Endodermal cell (in vitro differentiated cells): ENCODE results near the gene RBMS2. TPM values are rescaled to one million over a fixed set of nuclear protein-coding genes. Genes with fewer than 3 reads are reported as not detected.
A peak's percentile ranks its signal among the peaks of the same experiment; 100 is the strongest.

Experiments used
- DNase-seq: peaks from one replicate; pipeline ENCODE4 v3.0.0-alpha.2; 2017
- H3K27ac ChIP-seq: 2 replicates; pipeline ENCODE4 v1.5.1; 2013; ENCODE audit warnings: mild to moderate bottlenecking, low read depth, low read length, moderate library complexity
- H3K27me3 ChIP-seq: 2 replicates; pipeline ENCODE4 v1.6.1; 2013; ENCODE audit warnings: mild to moderate bottlenecking, low read length, moderate library complexity; ENCODE audit not compliant: insufficient read depth, control insufficient read depth, poor library complexity, severe bottlenecking
- H3K36me3 ChIP-seq: 2 replicates; pipeline ENCODE4 v1.7.0; 2013; ENCODE audit warnings: mild to moderate bottlenecking, low read length, moderate library complexity; ENCODE audit not compliant: control insufficient read depth, insufficient read depth
- H3K4me1 ChIP-seq: one replicate; pipeline ENCODE4 v1.7.0; 2013; ENCODE audit warnings: low read length; ENCODE audit not compliant: control insufficient read depth, insufficient read depth
- H3K4me3 ChIP-seq: 2 replicates; pipeline ENCODE4 v1.5.1; 2013; ENCODE audit warnings: mild to moderate bottlenecking, low read length, moderate library complexity
- H3K9ac ChIP-seq: 2 replicates; pipeline ENCODE4 v1.6.1; 2013; ENCODE audit warnings: mild to moderate bottlenecking, low read length, moderate library complexity; ENCODE audit not compliant: poor library complexity, severe bottlenecking; ENCODE audit errors: extremely low read depth
- H3K9me3 ChIP-seq: 2 replicates; pipeline ENCODE4 v1.6.1; 2013; ENCODE audit warnings: mild to moderate bottlenecking, low read length, moderate library complexity; ENCODE audit not compliant: control insufficient read depth
- H3K27ac Mint-ChIP-seq: 2 replicates; pipeline ENCODE4 v1.8.0; 2020; ENCODE audit warnings: mixed read lengths
- H3K27me3 Mint-ChIP-seq: 2 replicates; pipeline ENCODE4 v1.8.0; 2021; ENCODE audit warnings: mild to moderate bottlenecking, mixed read lengths; ENCODE audit not compliant: insufficient read depth
- H3K36me3 Mint-ChIP-seq: 2 replicates; pipeline ENCODE4 v1.8.0; 2020; ENCODE audit warnings: low read depth, mixed read lengths
- H3K4me1 Mint-ChIP-seq: 2 replicates; pipeline ENCODE4 v1.8.0; 2020; ENCODE audit warnings: mixed read lengths
- H3K4me3 Mint-ChIP-seq: 2 replicates; pipeline ENCODE4 v1.8.0; 2020; ENCODE audit warnings: mild to moderate bottlenecking, moderate library complexity, mixed read lengths
- H3K9me3 Mint-ChIP-seq: 2 replicates; pipeline ENCODE4 v1.8.0; 2020; ENCODE audit warnings: mild to moderate bottlenecking, mixed read lengths
- WGBS, 2 experiments: methylation state at CpG; one replicate each; pipeline versions ENCODE4 v1.1.5 to v1.1.7; 2013; ENCODE audit warnings: missing lambda C conversion rate in 2 of 2, mixed read lengths in 1 of 2; ENCODE audit not compliant: insufficient coverage in 1 of 2, insufficient read length in 1 of 2; 5-methylcytosine and 5-hydroxymethylcytosine counted together
- total RNA-seq, 2 donors: library from RNA; stranded (reverse); fragmentation: NEBNext Ultra II Directional in 1 of 2; extraction: Animal tissue kit (Norgen Biotek cat#: 25700) in 1 of 2; gene quantifications; 2 replicates in 1 of 2; 3 replicates in 1 of 2; pipeline ENCODE4 v1.2.1, GENCODE V29; 2021
- TF ChIP-seq, protein P1 (sequence below): fragments of 200-600 bp; sonication (generic); conservative IDR thresholded peaks from 2 replicates; pipeline ENCODE4 v1.5.0; 2021; ENCODE audit warnings: antibody characterized with exemption, mild to moderate bottlenecking

RBMS2 gene
- total RNA-seq, 2 donors from 2014 or later = 26.3 to 33.8 TPM

DNA sequence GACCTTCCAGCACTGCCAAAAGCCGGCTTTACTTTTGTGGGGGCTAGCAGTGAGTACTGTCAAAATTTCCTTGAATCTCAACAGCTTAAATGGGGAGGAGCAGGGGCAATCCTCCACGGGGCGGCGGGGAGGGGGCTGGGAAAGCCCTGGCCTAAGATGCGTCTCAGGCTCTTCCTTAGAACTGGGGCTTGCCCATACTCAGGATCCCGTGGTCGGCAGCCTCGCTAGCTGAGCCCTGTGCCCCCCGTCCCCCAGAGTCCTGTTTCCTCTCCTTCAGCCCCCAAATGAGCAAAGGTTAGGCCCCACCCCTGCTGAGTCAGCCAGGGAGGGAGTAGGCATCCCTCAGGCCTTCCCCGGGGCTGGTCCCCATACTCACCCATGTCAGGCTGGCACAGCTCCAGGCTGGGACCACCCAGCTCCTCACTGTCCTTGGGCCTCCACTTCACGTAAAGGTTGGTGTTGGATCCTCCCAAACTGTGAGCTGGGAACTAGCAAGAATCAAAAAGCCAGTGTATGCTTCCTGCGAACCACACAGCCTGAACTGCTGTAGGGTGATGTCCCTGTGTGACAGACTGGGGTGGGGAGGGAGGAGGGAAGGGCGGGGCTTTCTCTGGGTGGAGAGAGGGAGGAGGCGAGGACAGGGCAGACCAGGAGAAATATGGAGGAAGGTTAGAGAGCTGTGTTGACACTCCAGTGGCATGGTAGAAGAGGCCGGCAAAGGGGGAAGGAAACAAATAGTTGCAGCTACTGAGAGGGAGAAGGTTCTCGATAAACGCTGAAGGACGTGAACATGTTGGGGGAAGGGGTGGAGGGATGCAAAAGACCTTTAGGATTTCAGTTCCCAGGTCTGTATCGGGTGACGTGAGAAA is 114.4 kb downstream of the RBMS2 start:
- no peaks in the 10 kb centered on the region for H3K27me3 ChIP-seq
- peak overlapping the region; percentile 98 for H3K4me3 ChIP-seq
- H3K9me3 ChIP-seq = no peaks in the 10 kb centered on the region
- Mint-ChIP-seq H3K4me3 (peak overlapping the region; percentile 92), H3K4me1 (peaks cover 45% of the 10 kb centered on the region), H3K36me3 (peaks cover 34% of the 10 kb centered on the region), H3K27me3 (no peaks in the 10 kb centered on the region), H3K9me3 (no peaks in the 10 kb centered on the region), H3K27ac (peak overlapping the region; percentile 100)
- peaks cover 10% of the 10 kb centered on the region for H3K4me1 ChIP-seq
- peak; percentile 97 for DNase-seq
- H3K36me3 ChIP-seq = peaks cover 37% of the 10 kb centered on the region
- WGBS, 2 experiments = 3 to 5% methylated on average over 16 to 20 of the region's 20 CpGs
- TF ChIP-seq, protein P1, sequence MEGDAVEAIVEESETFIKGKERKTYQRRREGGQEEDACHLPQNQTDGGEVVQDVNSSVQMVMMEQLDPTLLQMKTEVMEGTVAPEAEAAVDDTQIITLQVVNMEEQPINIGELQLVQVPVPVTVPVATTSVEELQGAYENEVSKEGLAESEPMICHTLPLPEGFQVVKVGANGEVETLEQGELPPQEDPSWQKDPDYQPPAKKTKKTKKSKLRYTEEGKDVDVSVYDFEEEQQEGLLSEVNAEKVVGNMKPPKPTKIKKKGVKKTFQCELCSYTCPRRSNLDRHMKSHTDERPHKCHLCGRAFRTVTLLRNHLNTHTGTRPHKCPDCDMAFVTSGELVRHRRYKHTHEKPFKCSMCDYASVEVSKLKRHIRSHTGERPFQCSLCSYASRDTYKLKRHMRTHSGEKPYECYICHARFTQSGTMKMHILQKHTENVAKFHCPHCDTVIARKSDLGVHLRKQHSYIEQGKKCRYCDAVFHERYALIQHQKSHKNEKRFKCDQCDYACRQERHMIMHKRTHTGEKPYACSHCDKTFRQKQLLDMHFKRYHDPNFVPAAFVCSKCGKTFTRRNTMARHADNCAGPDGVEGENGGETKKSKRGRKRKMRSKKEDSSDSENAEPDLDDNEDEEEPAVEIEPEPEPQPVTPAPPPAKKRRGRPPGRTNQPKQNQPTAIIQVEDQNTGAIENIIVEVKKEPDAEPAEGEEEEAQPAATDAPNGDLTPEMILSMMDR = no peak
- H3K9ac ChIP-seq = peak overlapping the region; percentile 70
- H3K27ac ChIP-seq = peak overlapping the region; percentile 89

DNA sequence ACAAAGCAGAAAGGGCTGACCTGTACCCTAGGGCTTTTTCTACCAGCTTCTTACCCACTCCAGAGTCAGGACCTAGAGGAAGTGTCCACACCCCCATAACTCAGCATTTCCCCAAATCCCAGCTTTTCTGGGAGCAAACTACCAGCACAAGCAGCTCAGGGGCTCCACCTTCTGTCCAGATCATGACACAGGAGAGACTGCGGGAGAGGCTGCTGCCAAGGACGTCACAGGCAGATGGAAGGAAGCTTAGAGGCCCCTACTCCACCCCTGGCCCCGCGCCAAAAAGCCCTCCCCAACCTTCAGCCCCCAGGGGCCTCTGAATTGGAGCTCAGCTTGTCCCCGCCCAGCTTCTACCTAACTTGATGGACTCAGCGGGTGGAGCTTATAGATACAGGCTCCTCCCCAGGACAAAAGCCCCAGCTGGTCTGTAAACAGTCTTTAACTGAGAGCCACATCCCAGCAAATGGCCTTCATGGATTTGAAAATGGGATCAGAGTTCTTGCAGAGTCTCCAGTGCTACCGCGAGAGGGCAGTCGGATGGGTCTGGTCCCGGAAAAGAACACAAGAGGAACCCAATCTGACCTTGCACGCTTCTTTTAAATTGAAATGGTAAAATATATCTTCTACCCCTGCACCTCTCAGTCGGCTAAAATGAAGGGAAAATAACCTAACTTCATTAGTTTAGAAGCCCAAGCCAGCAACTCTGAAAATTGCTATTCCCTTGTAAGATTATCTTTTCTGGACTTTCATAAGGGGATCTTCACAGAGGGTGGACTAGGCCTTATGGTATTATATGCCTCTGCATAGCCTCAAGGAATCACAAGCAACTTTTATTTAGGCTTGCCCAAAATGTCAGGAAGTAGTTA is 115.3 kb downstream of the RBMS2 start:
- H3K9me3 ChIP-seq = no peaks in the 10 kb centered on the region
- peaks cover 38% of the 10 kb centered on the region for H3K36me3 Mint-ChIP-seq
- H3K9ac ChIP-seq = peak overlapping the region; percentile 50
- no peaks in the 10 kb centered on the region for H3K27me3 ChIP-seq
- peaks cover 43% of the 10 kb centered on the region for H3K36me3 ChIP-seq
- no peaks in the 10 kb centered on the region for H3K9me3 Mint-ChIP-seq
- peak; percentile 100 for DNase-seq
- H3K27ac ChIP-seq = peak overlapping the region; percentile 89
- peaks cover 40% of the 10 kb centered on the region for H3K4me1 Mint-ChIP-seq
- H3K4me1 ChIP-seq = peaks cover 10% of the 10 kb centered on the region
- 7 to 13% methylated on average over 3 to 12 of the region's 12 CpGs for WGBS, 2 experiments
- H3K4me3 ChIP-seq = peak overlapping the region; percentile 98
- H3K27me3 Mint-ChIP-seq = no peaks in the 10 kb centered on the region
- peak overlapping the region; percentile 100 for H3K27ac Mint-ChIP-seq
- TF ChIP-seq, protein P1 = peak; percentile 72
- H3K4me3 Mint-ChIP-seq = peak overlapping the region; percentile 92

DNA sequence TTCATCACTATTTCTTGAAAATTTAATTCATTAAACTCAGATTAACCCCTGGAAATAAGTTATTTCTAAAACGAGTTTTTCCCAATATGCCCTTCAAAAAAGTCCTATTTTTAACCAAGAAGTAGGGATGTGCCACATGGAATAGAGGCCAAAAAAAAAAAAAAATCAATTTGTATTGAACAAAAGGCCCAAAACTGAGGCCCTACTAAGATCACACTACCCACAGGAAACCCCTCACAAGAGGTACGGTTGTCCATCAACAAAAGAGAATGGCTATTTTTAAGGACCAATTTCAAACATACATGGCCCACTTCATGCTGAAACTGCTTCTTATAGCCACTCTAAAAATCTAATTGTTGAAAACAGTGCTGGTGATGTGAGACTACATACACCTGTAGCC is 116.0 kb downstream of the RBMS2 start:
- Mint-ChIP-seq H3K27me3 (no peaks in the 10 kb centered on the region), H3K4me1 (peaks cover 34% of the 10 kb centered on the region), H3K36me3 (peaks cover 45% of the 10 kb centered on the region), H3K4me3 (no peak overlapping the region), H3K9me3 (no peaks in the 10 kb centered on the region), H3K27ac (peak overlapping the region; percentile 58)
- Histone ChIP-seq H3K27ac (peak overlapping the region; percentile 89), H3K27me3 (no peaks in the 10 kb centered on the region), H3K36me3 (peaks cover 50% of the 10 kb centered on the region), H3K9ac (no peak overlapping the region), H3K4me3 (no peak overlapping the region), H3K4me1 (peaks cover 9% of the 10 kb centered on the region), H3K9me3 (no peaks in the 10 kb centered on the region)
- DNase-seq = no peak
- TF ChIP-seq, protein P1 = no peak
- 70% methylated on average over 2 of the region's 2 CpGs; no CpG with 5 or more reads in 1 of the 2 experiments for WGBS, 2 experiments
